NT2/D1 (cell line): Measurements from ENCODE around the gene TUB.

Source experiments
- DNase-seq: peaks from one replicate; pipeline ENCODE4 v3.0.0-alpha.2; 2011; ENCODE audit warnings: low read depth, low spot score
- H3K27me3 ChIP-seq: 2 replicates; pipeline ENCODE4 v1.6.0; 2011; ENCODE audit warnings: mild to moderate bottlenecking; ENCODE audit not compliant: insufficient read length, insufficient read depth
- H3K36me3 ChIP-seq: 2 replicates; pipeline ENCODE4 v1.6.1; 2011; ENCODE audit warnings: mild to moderate bottlenecking, low read length, mixed read lengths; ENCODE audit not compliant: insufficient read depth, insufficient read length
- H3K4me1 ChIP-seq: 2 replicates; pipeline ENCODE4 v1.5.1; 2011; ENCODE audit not compliant: insufficient read depth, insufficient read length
- H3K4me3 ChIP-seq: 2 replicates; pipeline ENCODE4 v1.5.1; 2011; ENCODE audit warnings: low read depth; ENCODE audit not compliant: insufficient read length
- H3K9ac ChIP-seq: 2 replicates; pipeline ENCODE4 v1.6.0; 2011; ENCODE audit warnings: low read depth; ENCODE audit not compliant: insufficient read length
- H3K9me3 ChIP-seq: 2 replicates; pipeline ENCODE4 v1.5.1; 2011; ENCODE audit warnings: mild to moderate bottlenecking, low read length; ENCODE audit not compliant: insufficient read depth
- SUZ12 ChIP-seq: IDR thresholded peaks from 2 replicates; pipeline ENCODE4 v1.6.1; 2011; ENCODE audit not compliant: insufficient read length, insufficient read depth; ENCODE audit errors: extremely low read depth
- YY1 ChIP-seq: IDR thresholded peaks from 2 replicates; pipeline ENCODE4 v1.6.1; 2011; ENCODE audit not compliant: insufficient read length, insufficient read depth
- ZNF274 ChIP-seq: IDR thresholded peaks from 2 replicates; pipeline ENCODE4 v1.6.1; 2011; ENCODE audit warnings: mild to moderate bottlenecking, low read depth, low read length

The TUB gene

DNA sequence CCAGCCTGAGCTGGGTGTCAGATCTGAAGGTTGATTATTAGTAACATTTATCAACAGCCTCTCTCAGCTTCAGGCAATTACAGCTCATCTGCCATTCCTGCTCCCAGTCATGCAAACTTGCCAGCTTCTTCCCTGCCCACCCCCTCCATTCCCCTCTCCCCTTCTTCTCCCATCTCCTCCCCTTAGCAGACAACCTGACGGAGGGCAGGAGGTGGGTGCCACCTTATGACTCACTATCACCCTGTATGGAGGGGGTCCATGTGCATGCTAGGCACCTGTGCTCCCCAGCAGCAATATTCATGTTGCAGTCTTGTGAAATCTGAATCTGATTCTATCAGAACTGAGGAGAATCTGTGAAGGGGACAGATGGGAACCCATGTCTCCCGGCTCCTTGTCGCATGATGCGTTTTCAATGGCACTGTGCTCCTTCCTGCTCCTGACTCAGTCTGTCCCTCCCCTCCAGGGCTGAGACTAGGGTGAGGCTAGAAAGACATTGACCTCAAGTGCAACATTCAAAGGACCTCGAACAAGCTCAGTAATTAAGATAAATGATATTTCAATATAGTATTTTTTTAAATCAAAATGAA is 46.3 kb upstream of the TUB start:
- H3K9ac ChIP-seq = no peak overlapping the region
- no peak overlapping the region for H3K4me3 ChIP-seq
- TF ChIP-seq ZNF274 = no peak
- TF ChIP-seq SUZ12 = no peak
- no peak for TF ChIP-seq YY1
- H3K27me3 ChIP-seq = peaks cover 25% of the 10 kb centered on the region
- no peaks in the 10 kb centered on the region for H3K9me3 ChIP-seq
- peaks cover 3% of the 10 kb centered on the region for H3K4me1 ChIP-seq
- no peaks in the 10 kb centered on the region for H3K36me3 ChIP-seq
- DNase-seq = no peak

DNA sequence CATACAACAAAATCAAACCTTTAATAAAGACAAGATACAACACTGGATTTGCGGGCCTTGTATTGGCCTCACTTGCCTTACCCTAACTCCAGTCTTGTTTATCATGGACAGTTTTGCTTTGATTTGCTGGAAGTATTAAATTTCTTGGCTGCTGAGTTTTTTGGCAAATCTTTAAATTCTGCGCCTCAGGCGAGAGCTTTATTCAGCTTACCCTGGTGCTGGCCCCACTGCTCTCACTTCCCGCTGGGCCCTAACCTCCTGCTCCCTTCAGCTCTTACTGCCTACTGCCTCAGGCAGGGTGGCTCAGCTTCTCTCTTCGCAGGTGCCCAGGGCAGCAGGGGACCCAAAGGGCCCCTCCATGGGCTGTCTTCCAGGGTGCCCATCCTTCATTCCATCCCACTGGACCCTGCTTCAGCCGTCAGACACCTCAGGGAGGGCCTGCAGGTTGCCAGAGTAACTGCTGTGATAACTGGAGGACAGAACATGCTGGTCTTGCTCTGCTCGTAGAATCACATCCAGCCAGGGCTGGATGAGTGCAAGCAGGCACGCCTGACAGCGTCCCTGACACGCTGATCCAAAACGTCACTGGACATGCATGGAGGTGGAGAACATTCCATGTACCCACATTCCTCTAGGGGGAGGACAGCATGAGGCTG is 45.7 kb upstream of the TUB start:
- TF ChIP-seq ZNF274 (no peak), YY1 (no peak), SUZ12 (no peak)
- H3K9ac ChIP-seq = no peak overlapping the region
- H3K4me1 ChIP-seq = peaks cover 3% of the 10 kb centered on the region
- H3K27me3 ChIP-seq = peaks cover 20% of the 10 kb centered on the region
- no peaks in the 10 kb centered on the region for H3K9me3 ChIP-seq
- H3K36me3 ChIP-seq = no peaks in the 10 kb centered on the region
- H3K4me3 ChIP-seq = no peak overlapping the region
- no peak for DNase-seq

DNA sequence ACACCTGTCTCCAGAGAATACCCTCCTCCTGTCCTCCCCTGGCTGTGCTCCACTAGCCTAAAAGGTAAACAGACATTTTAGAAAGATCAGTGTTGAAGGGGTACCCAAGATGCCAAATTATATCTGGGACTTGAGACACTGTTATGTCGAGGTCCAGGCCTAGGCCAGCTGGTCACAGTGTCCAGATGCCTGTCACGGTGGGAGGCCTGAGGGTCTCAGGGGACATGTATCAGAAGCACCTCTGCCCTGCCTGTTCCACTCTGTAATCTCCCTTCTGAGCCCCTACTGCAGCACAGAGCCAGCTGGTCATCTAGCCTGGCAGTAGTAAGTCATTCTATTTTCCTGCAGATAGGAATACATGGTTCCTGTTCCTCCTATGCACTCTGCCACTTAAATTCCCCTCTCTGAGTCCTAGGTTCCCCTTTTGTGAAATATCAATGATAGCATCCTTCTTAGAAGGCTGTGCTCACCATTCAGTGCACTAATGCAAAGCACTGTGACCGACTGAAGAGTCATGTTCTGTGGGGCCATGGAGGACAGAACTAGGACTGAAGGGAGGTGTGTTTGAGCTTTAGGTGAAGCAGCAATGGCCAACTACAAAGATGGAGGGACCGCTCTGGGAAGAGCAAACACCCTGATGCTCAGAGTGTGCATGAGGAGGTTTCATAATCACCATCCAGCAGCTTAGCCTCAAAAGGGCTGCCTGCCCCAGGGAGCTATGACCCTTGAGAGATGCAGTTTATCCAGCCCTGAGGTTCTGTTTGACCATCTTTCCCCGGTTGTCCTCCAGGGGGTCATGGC is 44.8 kb upstream of the TUB start:
- no peaks in the 10 kb centered on the region for H3K36me3 ChIP-seq
- peaks cover 3% of the 10 kb centered on the region for H3K4me1 ChIP-seq
- no peak overlapping the region for H3K9ac ChIP-seq
- DNase-seq = no peak
- H3K9me3 ChIP-seq = no peaks in the 10 kb centered on the region
- TF ChIP-seq YY1 (no peak), SUZ12 (no peak), ZNF274 (no peak)
- peaks cover 17% of the 10 kb centered on the region for H3K27me3 ChIP-seq
- H3K4me3 ChIP-seq = no peak overlapping the region

DNA sequence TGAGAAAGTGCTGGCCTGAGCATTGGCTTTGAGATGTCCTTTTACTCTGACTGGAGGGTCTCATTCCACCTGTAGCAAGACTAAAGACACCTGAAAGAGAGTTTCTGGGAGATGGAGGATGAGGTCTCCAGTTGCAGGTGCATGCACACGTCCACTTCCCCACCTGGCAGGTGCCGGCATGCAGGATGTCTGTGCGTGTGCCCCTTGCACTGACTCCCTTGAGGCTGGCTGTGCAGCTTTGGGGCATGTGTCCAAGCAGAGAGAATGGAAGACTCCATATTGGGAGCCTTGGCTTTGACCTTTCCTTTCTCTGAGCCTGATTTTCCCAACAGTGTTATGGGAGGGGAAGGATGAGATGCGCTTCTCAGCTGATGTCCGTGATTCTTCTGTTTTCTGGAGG is 44.0 kb upstream of the TUB start:
- no peak for TF ChIP-seq ZNF274
- TF ChIP-seq YY1 = no peak
- TF ChIP-seq SUZ12 = no peak
- no peak overlapping the region for H3K4me3 ChIP-seq
- no peak for DNase-seq
- peaks cover 3% of the 10 kb centered on the region for H3K4me1 ChIP-seq
- no peaks in the 10 kb centered on the region for H3K36me3 ChIP-seq
- H3K27me3 ChIP-seq = peaks cover 11% of the 10 kb centered on the region
- H3K9ac ChIP-seq = no peak overlapping the region
- H3K9me3 ChIP-seq = no peaks in the 10 kb centered on the region

DNA sequence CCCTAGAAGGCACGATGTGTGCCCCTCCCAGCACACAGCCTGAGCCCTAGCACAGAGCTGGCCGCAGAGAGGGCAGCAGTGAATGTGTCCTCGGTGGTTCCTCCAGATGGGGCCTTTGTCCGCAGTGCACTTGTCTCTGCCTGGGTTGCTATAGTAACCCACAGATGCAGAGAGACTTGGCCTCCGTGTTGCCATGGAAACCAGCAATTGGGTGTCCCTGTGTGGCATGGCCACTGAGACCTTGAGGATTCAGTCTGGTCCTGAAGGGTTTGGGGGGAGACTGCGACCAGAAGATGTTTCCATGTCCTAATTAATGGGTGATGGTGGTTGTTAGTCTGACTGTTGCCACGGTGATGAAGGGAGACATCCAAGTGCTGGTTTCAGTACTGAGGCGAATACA is 42.6 kb upstream of the TUB start:
- H3K4me1 ChIP-seq = no peaks in the 10 kb centered on the region
- no peak for DNase-seq
- TF ChIP-seq ZNF274 (no peak), YY1 (no peak), SUZ12 (no peak)

DNA sequence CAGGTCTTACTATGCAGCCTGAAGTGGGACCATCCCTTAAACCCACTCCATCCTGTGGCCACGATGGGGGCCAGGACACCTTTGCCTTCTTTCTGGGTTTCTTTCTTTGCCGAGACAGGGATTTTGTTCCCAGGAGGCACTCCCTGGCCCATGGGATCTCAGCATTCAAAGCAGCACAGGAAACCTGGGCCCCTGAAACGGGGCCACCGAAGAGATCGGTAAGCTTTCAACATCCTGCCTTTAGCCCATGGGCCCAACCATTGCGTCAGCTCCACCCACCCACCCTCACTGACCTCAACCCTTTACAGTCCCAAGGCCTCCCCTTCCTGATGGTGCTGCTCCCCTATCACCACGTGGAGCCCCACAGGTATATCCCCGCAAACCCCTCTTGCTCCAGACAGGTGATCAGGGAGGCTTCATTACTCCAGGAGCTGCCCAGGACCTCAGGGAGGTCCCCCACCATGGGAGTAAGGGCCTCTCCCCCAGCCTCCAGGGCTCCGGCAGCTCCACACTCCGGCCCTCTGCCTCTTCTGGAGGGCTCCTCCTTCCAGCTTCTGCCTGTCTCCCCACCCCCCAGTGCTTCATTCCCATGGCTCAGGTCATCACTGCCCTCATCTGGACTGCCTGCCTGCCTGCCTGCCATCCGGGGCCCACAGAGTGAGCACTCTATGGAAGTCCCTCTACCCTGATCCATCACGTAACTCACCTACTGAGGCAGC is 42.0 kb upstream of the TUB start:
- no peaks in the 10 kb centered on the region for H3K36me3 ChIP-seq

More for the DNA sequence above, 42.6 kb upstream of the TUB start:
- Histone ChIP-seq H3K9ac (no peak overlapping the region), H3K4me3 (no peak overlapping the region), H3K36me3 (no peaks in the 10 kb centered on the region), H3K27me3 (no peaks in the 10 kb centered on the region), H3K9me3 (peaks cover 10% of the 10 kb centered on the region; the same call in 1 of the 2 replicates)

More for the DNA sequence above, 42.0 kb upstream of the TUB start:
- Histone ChIP-seq H3K27me3 (no peaks in the 10 kb centered on the region), H3K9ac (no peak overlapping the region), H3K4me1 (no peaks in the 10 kb centered on the region), H3K4me3 (no peak overlapping the region), H3K9me3 (peaks cover 10% of the 10 kb centered on the region; the same call in 1 of the 2 replicates)
- no peak for DNase-seq
- TF ChIP-seq YY1 (no peak), SUZ12 (no peak), ZNF274 (no peak)
